Cardiac muscle cell (in vitro differentiated cells and primary cell): Measurements from ENCODE around the gene TBC1D5. TPM values are rescaled to one million over a fixed set of nuclear protein-coding genes. Genes with fewer than 3 reads are reported as not detected.
A peak's percentile ranks its signal among the peaks of the same experiment; 100 is the strongest.

Experiments
- DNase-seq, 2 donors: peaks; one replicate each; pipeline versions ENCODE4 v3.0.0 to v3.0.0-alpha.2; 2010 to 2017; ENCODE audit warnings: low read depth in 1 of 2, low spot score in 1 of 2
- H3K27ac ChIP-seq: fragments of 200-600 bp; sonication (generic); 2 replicates; pipeline ENCODE4 v1.5.1; 2016
- H3K27me3 ChIP-seq: fragments of 200-600 bp; sonication (generic); 2 replicates; pipeline ENCODE4 v1.6.0; 2016; ENCODE audit warnings: control low read depth
- H3K36me3 ChIP-seq: fragments of 200-600 bp; sonication (generic); 2 replicates; pipeline ENCODE4 v1.5.1; 2016; ENCODE audit warnings: control low read depth
- H3K4me1 ChIP-seq: fragments of 200-600 bp; sonication (generic); 2 replicates; pipeline ENCODE4 v1.8.1; 2017; ENCODE audit warnings: low read depth, mild to moderate bottlenecking, mixed run types
- H3K4me3 ChIP-seq: fragments of 200-600 bp; sonication (generic); 2 replicates; pipeline ENCODE4 v1.5.1; 2016; ENCODE audit warnings: mild to moderate bottlenecking
- H3K9me3 ChIP-seq: fragments of 200-600 bp; sonication (generic); 2 replicates; pipeline ENCODE4 v1.5.1; 2017; ENCODE audit warnings: low read depth, mild to moderate bottlenecking, control low read depth
- polyA plus RNA-seq: library from polyadenylated mRNA; unstranded; fragments of >200 nt; fragmentation: Nextera tagmentation; extraction: Ambion mirVana; gene quantifications from 2 replicates; pipeline ENCODE4 v1.2.1, GENCODE V29; 2016
- total RNA-seq: library from RNA; depleted of rRNA; stranded (reverse); fragments of >200 nt; gene quantifications from 2 replicates; pipeline ENCODE4 v1.2.3, GENCODE V29; 2016
- TF ChIP-seq, protein P1 (sequence below): IDR thresholded peaks from 2 replicates; pipeline ENCODE4 v1.5.1; 2012; ENCODE audit warnings: low read depth, mild to moderate bottlenecking, low read length

Gene TBC1D5
- total and polyA plus RNA-seq, 2 experiments from 2014 or later, result 34.5 to 66.6 TPM

- Histone ChIP-seq H3K36me3 (no peaks in the 10 kb centered on the region), H3K27me3 (no peaks in the 10 kb centered on the region), H3K4me3 (no peak overlapping the region), H3K9me3 (no peaks in the 10 kb centered on the region), H3K4me1 (no peaks in the 10 kb centered on the region), H3K27ac (no peak overlapping the region)
- no peak for DNase-seq
- TF ChIP-seq, protein P1, sequence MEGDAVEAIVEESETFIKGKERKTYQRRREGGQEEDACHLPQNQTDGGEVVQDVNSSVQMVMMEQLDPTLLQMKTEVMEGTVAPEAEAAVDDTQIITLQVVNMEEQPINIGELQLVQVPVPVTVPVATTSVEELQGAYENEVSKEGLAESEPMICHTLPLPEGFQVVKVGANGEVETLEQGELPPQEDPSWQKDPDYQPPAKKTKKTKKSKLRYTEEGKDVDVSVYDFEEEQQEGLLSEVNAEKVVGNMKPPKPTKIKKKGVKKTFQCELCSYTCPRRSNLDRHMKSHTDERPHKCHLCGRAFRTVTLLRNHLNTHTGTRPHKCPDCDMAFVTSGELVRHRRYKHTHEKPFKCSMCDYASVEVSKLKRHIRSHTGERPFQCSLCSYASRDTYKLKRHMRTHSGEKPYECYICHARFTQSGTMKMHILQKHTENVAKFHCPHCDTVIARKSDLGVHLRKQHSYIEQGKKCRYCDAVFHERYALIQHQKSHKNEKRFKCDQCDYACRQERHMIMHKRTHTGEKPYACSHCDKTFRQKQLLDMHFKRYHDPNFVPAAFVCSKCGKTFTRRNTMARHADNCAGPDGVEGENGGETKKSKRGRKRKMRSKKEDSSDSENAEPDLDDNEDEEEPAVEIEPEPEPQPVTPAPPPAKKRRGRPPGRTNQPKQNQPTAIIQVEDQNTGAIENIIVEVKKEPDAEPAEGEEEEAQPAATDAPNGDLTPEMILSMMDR, result no peak
Observed at GRCh38 chr3:17607905-17608304, 134.5 kb downstream of the TBC1D5 start.

DNA sequence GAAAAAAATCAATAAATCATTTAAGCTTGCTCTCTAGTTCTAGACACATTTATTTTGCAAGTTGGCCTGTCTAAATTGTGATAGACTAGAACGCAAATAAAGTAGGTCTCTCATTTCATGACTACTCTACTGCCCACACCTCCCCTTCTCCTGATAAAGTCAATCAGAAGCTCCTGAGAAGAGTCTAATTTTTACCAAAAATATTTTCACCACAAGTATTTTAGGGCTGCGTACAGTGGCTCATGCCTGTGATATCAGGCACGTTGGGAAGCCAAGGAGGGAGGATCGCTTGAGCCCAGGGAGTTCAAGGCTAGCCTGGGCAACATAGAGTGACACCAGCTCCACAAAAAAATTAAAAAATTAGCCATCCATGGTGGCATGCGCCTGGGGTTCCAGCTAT, 136.5 kb downstream of the TBC1D5 start:
- H3K4me3 ChIP-seq, result no peak overlapping the region
- H3K4me1 ChIP-seq, result no peaks in the 10 kb centered on the region
- no peak for DNase-seq
- H3K27me3 ChIP-seq, result no peaks in the 10 kb centered on the region
- H3K9me3 ChIP-seq, result no peaks in the 10 kb centered on the region
- TF ChIP-seq, protein P1, result no peak
- no peaks in the 10 kb centered on the region for H3K36me3 ChIP-seq
- no peak overlapping the region for H3K27ac ChIP-seq

DNA sequence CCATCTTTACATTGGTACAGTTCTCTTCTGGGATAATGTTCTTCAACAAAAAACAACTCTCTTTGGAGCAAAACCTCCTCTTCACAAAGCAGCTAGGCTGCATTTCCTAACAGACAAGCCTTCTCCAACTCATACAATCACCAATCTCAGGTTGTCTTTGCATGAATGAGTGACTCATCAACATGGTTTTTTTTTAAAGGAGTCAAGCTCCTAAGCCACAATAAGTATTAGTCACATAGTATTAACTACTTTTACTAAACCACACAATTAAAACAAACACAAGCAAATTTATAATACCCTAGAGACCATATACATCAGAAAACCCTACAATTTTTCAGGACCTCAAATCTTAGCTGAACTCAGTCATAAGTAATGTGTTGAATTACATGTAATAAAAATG, 137.4 kb downstream of the TBC1D5 start:
- TF ChIP-seq, protein P1, result no peak
- Histone ChIP-seq H3K27me3 (no peaks in the 10 kb centered on the region), H3K4me1 (no peaks in the 10 kb centered on the region), H3K4me3 (no peak overlapping the region), H3K27ac (no peak overlapping the region), H3K36me3 (no peaks in the 10 kb centered on the region), H3K9me3 (no peaks in the 10 kb centered on the region)
- DNase-seq, result peak in 1 of 2 donors; percentile 60

- TF ChIP-seq, protein P1, result no peak
- no peaks in the 10 kb centered on the region for H3K27me3 ChIP-seq
- H3K4me1 ChIP-seq, result no peaks in the 10 kb centered on the region
- DNase-seq, result no peak
- H3K36me3 ChIP-seq, result no peaks in the 10 kb centered on the region
- H3K27ac ChIP-seq, result no peak overlapping the region
- H3K4me3 ChIP-seq, result no peak overlapping the region
- H3K9me3 ChIP-seq, result no peaks in the 10 kb centered on the region
Observed at GRCh38 chr3:17602126-17602525, 140.3 kb downstream of the TBC1D5 start.

DNA sequence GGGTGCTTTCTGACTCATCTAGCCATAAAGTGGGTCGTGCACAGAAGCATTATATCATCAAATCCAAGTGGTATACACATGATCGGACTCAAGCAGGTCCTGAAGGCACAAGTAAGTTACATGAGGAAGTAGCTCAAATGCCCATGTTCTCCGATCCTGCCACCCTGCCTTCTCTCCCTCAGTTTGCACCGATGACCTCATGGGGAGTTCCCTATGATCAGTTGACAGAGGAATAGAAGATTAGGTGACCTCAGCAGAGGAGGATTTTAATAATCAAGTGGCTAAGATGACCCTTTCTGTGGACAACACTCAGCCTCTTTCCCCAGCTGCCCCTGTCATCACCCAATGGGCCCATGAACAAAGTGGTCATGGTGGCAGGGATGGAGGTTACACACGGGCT, 149.5 kb downstream of the TBC1D5 start:
- H3K36me3 ChIP-seq, result no peaks in the 10 kb centered on the region
- DNase-seq, result no peak
- H3K9me3 ChIP-seq, result no peaks in the 10 kb centered on the region
- H3K4me3 ChIP-seq, result no peak overlapping the region
- TF ChIP-seq, protein P1, result no peak
- no peaks in the 10 kb centered on the region for H3K27me3 ChIP-seq
- no peaks in the 10 kb centered on the region for H3K4me1 ChIP-seq
- no peak overlapping the region for H3K27ac ChIP-seq

- H3K36me3 ChIP-seq, result no peaks in the 10 kb centered on the region
- H3K4me3 ChIP-seq, result no peak overlapping the region
- no peak overlapping the region for H3K27ac ChIP-seq
- no peaks in the 10 kb centered on the region for H3K27me3 ChIP-seq
- no peaks in the 10 kb centered on the region for H3K4me1 ChIP-seq
- DNase-seq, result no peak
- TF ChIP-seq, protein P1, result no peak
- H3K9me3 ChIP-seq, result no peaks in the 10 kb centered on the region
Observed at GRCh38 chr3:17590465-17590864, 152.0 kb downstream of the TBC1D5 start.
